GM23248 (cell line): ENCODE measurements around the gene ARPC2.

Experiments
- EZH2 ChIP-seq: fragments of 200-600 bp; sonication (generic); IDR thresholded peaks from 2 replicates; pipeline ENCODE4 v1.6.1; 2018; ENCODE audit warnings: antibody characterized with exemption, mild to moderate bottlenecking; ENCODE audit not compliant: insufficient read depth, poor library complexity, severe bottlenecking
- EZH2phosphoT487 ChIP-seq: fragments of 200-600 bp; sonication (generic); IDR thresholded peaks from 2 replicates; pipeline ENCODE4 v1.6.1; 2018; ENCODE audit warnings: antibody characterized with exemption, moderate library complexity, mild to moderate bottlenecking, low read depth; ENCODE audit not compliant: insufficient read depth

GRCh38 chr2:218234521-218234920 is 17.5 kb downstream of the ARPC2 start:
- TF ChIP-seq EZH2phosphoT487 (no peak), EZH2 (no peak)
